Activated CD4-positive, alpha-beta T cell treated with anti-CD3 and anti-CD28 coated beads, Interleukin-2, amount 50 U/mL, for 48 hours (primary cell): ENCODE measurements around the gene ANKRD6.
"Not testable (repeated sequence)": the region's sequence is repeated elsewhere in the genome, so short reads cannot be mapped to it uniquely, and the experiment has no call there.

Experiments used
- DNase-seq, 2 experiments: peaks; one replicate each; pipeline ENCODE4 v3.0.0-alpha.2; 2020

The ANKRD6 gene

GRCh38 chr6:89605861-89606260, 172.9 kb downstream of the ANKRD6 start:
- DNase-seq, result no peak

DNA sequence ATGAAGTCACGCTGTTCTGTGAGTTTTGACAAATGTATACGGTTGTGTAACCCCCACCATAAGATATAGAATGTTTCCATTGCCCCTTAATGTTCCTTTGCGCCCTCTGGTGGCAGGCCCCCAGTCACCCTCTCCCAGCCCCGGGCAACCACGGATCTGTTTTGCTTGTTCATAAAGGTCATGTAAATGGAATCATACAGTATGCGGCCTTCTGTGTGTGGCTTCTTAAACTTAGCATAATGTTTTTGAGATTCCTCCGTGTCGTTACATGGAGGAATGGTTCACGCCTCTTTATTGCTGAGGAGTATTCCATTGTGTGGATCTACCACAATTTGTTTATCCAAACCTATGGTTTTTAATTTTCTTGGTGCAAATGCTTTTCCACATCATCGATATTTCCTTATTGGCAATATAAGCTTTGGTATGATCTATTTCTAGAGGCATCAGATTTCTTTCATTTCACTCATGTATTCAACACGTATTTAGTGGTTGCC, 177.2 kb downstream of the ANKRD6 start:
- DNase-seq, result peak; percentile 80 to 86

DNA sequence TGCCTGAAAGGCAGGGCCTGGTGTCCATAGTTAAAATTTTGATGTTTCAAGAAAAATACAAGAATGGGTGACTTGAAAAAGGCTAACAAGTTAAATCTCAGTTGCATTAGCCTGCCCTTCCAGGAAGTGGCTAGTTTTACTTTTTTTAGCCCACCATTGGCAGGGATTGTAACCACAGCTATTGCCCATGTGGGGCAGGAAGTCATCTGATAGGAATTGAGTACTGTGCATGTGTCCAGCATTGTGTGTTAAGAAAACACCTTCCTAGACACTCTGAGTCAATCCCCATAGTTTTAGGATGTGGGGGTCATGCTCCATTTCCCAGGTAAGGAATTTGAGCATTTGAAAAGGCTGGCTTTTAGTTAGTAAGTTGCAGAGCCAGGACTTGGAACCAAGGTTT, 178.7 kb downstream of the ANKRD6 start:
- DNase-seq, result no peak

DNA sequence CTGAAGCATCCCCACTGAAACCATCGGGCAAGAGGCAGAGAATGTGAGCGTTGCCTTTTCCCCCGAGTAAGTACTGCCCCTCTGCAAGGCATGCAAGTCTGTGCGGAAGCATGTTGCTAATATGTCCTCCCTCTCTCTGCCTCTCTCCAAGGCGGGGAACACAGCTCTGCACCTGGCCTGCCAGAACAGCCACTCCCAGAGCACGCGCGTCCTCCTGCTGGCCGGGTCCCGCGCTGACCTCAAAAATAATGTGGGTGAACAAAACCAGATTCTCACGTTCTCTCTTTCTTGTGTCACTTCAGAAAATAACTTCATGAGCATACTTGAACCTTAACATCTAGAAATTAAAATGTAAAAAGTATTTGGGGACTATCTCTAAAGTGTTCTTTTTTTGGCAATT, 179.2 kb downstream of the ANKRD6 start:
- DNase-seq, result no peak

GRCh38 chr6:89613790-89614189, 180.8 kb downstream of the ANKRD6 start:
- no peak for DNase-seq

GRCh38 chr6:89615882-89616281, 182.9 kb downstream of the ANKRD6 start:
- DNase-seq, result no peak

DNA sequence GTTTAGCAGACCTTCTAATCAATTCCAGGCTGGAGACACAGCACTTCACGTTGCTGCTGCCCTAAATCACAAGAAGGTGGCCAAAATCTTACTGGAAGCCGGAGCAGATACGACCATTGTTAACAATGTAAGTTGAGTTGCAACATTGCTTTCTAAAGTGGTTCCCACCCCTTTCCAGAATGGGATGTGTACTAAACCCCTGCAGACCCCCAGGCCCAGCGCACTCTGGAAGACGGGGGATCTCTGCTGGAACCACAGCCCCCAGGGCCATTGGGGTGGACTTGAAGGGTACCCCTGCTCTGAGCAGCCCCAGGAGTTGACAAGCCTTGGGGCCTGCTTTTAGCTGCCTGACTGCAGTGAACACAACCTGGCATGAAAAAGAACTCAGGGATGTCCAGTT, 183.6 kb downstream of the ANKRD6 start:
- DNase-seq, result no peak

GRCh38 chr6:89618026-89618425, 185.1 kb downstream of the ANKRD6 start:
- no peak for DNase-seq

DNA sequence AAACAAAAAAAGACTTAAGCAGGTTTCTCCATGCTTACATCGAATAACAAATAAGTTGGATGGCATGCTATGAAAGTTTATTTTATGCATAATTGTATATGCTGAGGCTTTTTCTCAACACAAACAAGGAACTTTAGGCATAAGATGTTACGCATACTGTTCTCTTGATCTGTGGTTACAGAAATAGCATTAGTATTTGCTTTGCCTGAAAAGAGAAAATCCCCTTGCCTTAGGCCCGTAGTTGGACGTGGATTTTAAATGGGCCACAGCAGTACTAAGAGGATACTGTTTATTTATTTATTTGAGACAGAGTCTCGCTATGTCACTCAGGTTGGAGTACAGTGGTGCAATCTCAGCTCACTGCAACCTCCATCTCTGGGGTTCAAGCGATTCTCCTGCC, 186.6 kb downstream of the ANKRD6 start:
- DNase-seq, result no peak

DNA sequence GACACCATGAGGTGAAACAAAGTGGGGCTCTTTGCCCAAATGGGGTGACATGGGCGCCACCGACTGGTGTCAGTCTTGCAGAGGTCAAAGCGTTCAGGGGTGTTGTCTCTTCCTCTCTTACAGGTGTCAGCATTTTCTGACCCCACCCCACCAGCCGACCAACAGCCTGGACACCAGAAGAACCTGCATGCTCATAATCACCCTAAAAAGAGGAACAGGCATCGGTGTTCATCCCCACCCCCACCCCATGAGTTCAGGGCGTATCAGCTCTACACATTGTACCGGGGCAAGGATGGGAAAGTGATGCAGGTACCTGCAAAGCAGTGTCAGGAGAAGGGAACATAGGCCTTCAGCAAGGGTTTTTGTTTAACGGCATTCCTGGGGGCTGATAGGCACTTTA, 190.8 kb downstream of the ANKRD6 start:
- DNase-seq, result no peak

DNA sequence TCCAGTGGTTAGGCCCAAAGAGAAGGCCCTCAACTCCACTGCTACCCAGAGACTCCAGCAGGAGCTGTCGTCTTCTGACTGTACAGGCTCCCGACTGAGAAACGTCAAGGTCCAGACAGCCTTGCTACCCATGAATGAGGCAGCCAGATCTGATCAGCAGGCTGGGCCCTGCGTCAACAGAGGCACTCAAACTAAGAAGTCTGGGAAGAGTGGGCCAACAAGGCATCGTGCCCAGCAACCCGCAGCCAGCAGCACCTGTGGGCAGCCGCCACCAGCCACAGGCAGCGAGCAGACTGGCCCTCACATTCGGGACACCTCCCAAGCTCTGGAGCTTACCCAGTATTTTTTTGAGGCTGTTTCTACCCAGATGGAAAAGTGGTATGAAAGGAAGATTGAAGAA, 197.5 kb downstream of the ANKRD6 start:
- no peak for DNase-seq

DNA sequence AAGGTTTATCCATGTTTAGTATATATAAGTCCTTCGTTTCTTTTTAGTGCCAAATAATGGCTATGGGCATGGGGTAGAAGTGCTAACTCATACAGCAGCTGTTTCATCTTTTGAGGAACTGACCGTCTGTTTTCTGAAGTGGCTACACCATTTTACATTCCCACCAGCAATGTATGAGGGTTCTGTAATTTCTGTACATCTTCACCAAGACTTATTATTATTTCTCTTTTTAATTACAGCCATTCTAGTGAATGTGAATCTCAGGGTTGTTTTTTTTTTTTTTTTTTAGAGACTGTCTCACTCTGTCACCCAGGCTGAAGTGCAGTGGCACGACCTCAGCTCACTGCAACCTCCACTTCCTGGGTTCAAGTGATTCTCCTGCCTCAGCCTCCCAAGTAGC, 203.5 kb downstream of the ANKRD6 start:
- not testable (repeated sequence) for DNase-seq

DNA sequence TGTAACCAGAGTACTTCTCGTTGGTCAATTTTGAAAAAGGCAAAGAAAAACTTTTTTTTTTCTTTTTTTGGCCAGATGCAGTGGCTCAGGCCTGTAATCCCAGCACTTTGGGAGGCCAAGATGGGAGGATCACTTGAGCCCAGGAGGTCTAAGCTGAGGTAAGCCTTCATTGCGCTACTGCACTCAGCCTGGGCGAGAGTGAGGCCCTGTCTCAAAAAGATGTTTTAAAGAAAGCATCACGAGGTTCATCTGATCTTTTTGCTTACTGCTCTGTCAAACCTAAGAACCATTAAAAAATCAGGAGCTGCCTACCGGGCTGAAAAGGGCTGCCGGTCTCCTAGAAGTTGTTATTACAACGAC, 205.0 kb downstream of the ANKRD6 start:
- no peak for DNase-seq

GRCh38 chr6:89638320-89639195, 205.6 kb downstream of the ANKRD6 start, which contains the start of gene LYRM2:
Gene LYRM2 (minus strand): TSS chr6:89638747. CDS start chr6:89638716, 31 bp downstream.
- DNase-seq, result peak; percentile 93 to 95

- DNase-seq, result no peak
Measured at GRCh38 chr6:89640804-89641203, 207.9 kb downstream of the ANKRD6 start.

- not testable (repeated sequence) for DNase-seq
Measured at GRCh38 chr6:89641581-89641980, 208.6 kb downstream of the ANKRD6 start.

GRCh38 chr6:89642956-89643355, 210.0 kb downstream of the ANKRD6 start:
- no peak for DNase-seq

DNA sequence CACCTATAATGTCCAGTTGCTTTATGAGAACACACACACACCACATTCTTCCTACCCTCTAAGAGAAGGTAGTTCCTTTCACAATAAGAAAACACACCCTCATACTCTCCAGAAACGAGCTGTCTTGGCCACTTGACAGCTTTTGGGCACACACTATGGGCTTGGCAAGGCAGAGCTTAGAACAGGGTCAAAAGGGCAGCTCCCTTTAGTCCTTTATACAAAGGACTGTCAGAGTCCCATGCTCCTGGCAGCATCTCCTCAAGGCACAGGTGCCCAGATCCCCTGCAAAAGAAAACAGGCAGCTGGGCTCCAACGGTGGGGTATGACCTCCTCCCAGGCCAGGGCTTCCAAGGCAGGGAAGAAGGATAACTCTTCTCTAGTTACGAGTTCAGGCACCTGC, 210.5 kb downstream of the ANKRD6 start:
- DNase-seq, result no peak

DNA sequence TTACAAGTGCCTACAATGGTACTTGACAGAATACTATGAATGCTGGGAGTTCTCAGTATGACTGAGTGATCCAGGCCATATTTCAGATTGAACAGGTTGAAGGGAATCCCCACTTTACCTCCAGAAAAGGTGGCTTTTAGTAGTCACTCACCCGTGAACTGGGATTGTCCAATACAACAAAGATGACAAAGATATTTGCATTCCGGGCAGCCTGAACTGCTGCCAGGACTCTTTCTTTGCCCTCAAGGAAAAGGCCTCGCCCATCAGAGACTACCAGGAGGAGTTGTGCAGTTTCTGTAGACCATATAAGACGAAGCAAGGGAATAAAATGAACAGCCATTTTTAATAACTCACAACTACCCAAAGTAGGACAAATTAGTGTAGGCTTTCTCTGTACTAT, 211.9 kb downstream of the ANKRD6 start:
- DNase-seq, result no peak

GRCh38 chr6:89649682-89650081, 216.7 kb downstream of the ANKRD6 start:
- DNase-seq, result no peak

GRCh38 chr6:89650579-89650978, 217.6 kb downstream of the ANKRD6 start:
- no peak for DNase-seq

- no peak for DNase-seq
Measured at GRCh38 chr6:89655122-89655521, 222.2 kb downstream of the ANKRD6 start.

DNA sequence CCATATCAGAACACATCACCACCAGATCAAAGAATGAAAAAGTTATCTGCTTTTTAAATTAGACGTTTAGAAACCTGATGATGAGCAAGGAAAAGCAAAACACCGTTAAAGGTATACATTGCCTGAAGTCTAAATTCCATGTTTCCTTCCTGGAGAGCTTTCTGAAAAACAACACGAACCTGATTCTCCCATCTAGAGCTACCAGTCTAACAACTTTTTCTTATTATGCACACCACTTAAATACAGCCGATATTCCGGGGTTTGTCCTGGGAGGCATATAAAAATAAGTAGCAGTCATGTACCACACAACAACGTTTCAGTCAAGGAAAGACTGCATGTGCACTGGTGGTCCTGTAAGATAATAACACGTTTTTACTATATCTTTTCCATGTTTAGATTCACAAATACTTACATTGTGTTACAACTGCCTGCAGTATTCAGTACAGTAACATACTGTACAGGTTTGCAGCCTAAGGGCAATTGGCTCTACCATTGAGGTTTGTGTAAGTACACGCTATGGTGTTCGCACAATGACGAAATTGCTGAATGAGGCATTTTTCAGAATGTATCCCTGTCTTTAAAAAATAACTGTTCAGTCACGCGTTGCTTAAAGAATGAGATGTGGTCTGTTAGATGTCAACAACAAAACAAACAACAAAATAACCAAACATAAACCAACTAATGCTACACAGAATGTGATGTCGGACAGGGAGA, 224.7 kb downstream of the ANKRD6 start:
- DNase-seq, result no peak

DNA sequence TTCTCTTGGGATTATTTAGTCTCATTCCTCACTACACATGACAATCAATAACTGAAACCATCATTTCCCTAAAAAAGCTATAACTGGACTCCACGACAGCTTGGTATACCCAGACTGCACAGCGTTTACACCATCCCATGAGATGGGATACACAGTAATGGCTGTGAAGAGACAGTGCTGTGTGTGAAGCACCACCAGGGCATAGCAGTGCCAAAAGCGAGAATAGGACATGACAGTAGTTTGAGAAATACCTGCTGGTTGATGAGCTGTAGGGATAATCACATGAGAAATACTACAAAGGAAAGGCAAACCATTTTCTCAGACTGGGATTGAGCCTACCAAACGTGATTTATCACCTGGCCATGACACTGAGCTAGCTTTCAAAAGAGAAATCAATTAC, 228.0 kb downstream of the ANKRD6 start:
- no peak for DNase-seq
